NK-92 (cell line): Measurements from ENCODE around the gene SRMS.

ENCODE experiments used
- DNase-seq: peaks from one replicate; lab custom pipeline; 2025; ENCODE audit not compliant: unreplicated experiment; lab: John Stamatoyannopoulos, UW

Gene SRMS

DNA sequence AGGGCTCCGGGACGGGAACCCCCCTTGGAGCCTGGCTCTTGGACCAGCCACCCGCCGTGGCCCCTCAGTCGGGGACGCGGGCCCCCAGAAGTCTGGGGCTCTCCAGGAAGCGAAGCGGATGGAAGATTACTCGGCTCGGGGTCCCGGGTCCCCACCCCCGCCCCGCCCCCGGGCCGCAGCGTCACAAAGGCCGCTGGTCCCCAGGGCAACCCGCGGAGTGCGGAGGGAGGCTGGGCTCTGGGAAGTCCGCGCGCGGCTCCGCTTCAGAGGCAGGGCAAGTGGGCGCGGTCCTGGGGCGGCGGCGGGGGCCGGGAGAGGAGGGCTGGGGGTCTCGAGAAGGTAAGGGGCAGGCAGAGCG lies 6.4 kb upstream of the SRMS start, which contains the start of gene FNDC11:
Gene FNDC11, plus strand, starts transcription at position 227 of the 358 bp plus-strand sequence. CDS start 1,505 bp downstream, outside the sequence.
- no peak for DNase-seq

GRCh38 chr20:63553251-63553932 lies 5.8 kb upstream of the SRMS start:
- peak; percentile 63 for DNase-seq

- DNase-seq: no peak
These were observed 5.1 kb upstream of the SRMS start for GRCh38 chr20:63552481-63553249.

DNA sequence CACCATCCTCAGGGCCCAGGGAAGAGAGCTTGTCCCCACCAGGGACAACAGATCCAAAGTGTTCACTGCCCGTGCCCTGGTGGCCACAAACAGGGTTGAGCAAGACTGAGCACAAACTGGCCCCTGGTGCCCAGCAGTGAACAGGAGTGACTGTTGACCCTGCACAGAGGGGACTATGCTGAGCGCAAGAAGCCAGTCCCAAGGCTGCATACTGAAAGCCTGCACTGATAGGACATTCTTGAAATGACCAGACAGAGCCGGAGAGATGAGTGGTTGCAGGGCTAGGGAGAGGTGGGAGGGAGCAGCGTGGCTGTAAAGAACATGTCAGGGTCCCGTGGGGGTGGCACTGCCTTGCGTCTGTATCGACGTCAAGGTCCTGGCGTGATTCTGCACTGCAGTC lies 3.5 kb upstream of the SRMS start:
- no peak for DNase-seq

- no peak for DNase-seq
These were observed 2.2 kb upstream of the SRMS start for GRCh38 chr20:63549679-63550282.

GRCh38 chr20:63549019-63549418 lies 1.5 kb upstream of the SRMS start:
- no peak for DNase-seq

DNA sequence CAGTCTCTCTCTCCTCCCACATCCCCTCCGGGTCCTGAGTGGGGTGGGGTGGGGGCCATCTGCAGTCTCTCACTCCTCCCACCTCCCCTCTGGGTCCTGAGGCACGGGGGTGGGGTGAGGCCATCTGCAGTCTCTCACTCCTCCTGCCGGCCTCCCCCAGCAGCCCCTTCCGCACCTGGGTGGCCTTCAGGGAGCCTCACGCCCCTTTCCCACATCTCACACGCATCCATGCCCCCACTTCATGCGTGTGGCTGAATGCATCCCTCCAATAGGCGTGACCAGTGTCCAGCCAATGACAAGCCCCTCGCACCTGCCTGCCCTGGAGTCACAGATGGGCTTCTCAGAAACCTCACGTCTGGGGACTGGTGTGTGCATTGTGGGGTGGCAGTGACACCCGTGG lies 993 bp upstream of the SRMS start:
- no peak for DNase-seq

DNA sequence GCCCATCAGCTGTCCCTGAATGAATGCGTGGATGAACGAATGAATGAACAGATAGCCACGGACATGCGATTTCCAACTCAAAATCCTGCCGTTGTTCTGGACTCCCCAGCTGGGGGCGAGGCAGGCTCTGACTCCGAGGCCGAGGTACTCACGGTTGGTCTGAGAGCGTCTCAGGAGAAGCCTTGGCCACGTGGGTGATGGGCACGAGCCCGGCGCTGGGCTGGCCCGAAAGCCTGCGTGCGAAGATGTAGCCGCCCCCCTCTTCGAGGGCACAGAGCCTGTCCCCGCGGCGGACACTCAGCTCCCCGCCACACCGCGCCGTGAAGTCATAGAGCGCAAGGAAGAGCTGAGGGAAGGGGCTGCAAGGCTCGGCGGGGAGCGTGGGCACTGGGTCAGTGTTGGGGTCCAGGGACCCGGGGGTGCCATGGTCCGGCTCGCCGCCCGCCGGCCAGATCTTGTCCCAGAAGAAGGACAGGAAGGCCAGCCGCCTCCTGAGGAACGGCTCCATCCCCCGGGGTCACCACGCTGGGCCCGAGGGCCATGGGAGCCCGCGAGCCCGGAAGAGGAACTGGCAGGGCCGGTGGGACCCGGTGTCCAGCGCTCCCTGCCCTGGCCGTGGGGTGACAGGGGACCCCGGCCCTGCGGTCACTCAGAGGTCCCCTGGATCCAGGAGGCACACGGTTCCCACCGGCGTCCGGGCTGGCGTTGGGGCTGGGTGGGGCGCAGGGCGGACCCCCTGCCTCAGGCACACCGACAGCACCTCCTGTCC lies 409 bp downstream of the SRMS start:
- DNase-seq: no peak

DNA sequence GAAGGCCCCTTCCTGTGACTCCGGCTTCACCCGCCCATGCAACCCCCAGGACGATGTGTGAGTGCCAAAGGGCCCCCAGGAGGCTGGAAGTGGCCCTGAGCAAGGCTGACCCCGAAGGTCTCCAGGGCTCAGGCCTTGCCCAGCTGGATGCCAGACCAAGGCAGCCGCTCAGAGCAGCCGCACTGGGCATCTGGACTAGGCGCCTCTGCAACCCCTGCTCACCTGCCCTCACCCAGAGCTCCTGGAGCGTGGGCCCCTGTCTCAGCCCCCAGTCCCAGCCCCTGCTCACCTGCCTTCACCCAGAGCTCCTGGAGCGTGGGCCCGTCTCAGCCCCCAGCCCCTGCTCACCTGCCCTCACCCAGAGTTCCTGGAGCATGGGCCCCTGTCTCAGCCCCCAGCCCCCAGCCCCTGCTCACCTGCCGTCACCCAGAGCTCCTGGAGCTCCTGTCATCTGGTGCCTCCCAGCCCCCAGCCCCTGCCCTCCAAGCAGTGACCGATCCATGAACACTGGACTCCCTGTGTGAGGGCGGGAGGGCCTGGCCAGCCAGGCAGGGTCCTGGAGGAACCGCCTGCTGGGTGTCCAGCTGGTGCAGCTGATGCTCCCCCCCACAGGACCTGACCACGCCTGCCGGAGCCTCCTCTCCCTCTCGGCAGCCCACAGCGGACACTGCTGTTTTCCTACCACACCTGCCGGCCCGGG lies 1.1 kb downstream of the SRMS start:
- no peak for DNase-seq

DNA sequence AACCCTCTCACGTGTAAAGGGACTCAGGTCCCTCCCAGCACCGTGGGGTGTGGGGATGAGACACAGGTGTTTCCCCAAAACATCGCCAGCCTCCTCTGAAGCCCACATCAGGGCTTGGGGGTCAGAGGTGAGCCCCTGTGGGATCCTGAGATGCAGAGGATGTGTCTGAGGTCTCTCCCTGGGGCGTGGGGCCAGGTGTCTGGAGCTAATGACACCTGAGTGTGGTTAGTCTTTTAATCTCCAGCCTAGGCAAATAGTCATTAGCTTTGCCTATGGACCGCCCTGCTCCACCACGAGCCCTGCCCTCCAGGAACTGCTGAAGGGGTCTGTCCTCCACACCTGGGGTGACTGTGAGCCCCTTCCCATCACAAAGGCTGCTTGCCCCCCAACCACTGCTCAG lies 1.7 kb downstream of the SRMS start:
- no peak for DNase-seq

DNA sequence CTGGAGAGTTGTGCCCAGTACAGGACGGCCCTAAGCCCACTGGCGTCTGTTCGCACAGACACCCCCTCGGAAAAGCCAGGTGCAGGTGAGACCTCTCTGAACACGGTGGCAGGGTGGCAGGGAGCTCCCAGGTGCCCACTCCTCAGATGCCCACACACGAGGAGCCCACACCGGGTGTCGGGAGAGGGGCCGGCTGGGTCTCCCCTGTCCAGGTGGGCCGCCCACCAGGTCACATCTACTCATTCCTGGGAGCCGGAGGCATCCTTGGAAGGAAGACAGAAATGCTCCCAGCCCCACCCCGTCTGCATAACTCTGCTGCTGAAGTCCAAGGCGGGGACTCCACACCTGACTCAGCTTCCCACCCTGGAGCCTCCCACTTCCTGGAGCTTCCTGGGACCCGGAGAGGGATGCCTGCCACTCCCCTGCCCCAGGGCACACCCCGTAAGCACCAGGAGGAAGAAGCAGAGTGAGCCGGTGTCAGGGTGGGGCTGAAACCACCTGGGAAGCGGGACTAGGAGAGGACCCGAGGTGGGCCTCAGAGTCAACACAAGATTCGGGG lies 2.5 kb downstream of the SRMS start:
- no peak for DNase-seq

DNA sequence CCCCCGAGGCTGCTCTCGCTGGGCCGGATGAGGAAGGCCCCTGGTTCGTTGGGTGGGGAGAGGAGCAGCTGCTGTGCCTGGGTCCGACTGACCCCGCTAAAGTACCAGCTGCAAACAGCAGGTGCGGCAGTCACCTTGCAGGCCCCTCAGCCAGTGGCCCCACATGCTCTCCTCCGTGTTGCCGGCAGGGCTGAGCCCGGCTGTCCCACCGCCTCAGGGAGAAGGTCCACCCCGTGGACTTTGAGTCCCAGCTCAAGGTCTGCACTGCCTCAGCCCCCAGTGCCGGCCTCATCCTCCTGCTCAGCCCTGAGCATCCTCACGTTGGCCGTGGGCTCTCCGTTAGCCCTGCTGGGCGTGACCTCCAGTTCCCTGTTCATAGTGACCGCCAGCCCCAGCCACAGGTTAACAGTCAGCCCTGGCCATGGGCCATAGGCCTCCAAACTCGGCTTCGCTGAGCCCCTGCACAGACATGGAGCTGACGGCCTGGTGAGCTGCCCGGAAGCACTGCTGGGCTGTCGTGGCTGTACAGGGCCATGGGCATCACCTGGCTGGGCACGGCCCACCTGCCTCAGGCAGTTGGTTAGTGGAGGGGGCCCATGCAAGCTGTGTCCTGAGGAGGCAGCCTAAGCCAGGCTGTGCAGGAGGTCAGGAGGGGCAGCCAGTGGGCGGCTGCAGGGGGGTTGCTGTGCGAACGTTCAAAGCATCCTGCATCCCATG lies 3.1 kb downstream of the SRMS start:
- DNase-seq: no peak

- no peak for DNase-seq
These were observed 3.8 kb downstream of the SRMS start for GRCh38 chr20:63543733-63544132.

DNA sequence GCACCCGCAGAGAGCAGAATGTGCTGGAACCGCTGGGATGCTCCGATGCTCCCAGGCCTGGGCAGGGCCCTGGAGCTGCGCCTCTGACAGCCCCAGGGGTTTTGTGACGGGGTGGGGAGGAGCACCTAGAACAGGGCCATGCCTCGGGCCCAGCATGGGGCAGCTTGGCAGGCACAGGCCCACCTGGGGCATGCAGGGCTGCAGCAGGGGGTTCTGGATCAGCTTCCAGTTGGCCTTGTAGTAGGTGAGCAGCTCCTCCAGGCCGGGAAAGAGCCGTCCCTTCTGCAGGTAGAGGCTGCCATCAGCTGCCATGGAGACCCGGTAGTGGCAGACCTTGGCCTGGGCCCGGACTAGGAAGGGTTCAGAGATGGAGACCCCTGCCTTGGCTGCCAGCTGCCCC lies 4.4 kb downstream of the SRMS start:
- DNase-seq: no peak

DNA sequence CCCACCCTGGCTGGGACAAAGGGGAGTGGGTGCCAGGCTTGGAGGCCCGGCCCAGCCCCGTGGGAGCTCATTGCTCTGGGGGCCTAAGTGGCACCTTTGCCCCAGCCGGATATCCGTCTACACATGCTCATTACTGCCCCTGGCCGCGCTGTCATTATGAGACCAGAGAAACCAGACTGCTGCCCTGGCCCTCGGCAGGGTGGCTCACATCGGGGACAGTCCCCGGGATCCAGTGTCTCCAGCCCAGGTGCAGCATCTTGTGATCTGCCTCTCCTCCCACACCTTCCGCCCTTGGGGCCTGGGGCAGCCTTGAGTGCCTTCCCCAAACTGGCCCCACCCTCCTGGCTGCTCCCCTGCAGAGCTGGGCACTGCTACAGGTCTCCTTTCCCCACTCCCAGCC lies 4.9 kb downstream of the SRMS start:
- no peak for DNase-seq

- DNase-seq: no peak
These were observed 5.5 kb downstream of the SRMS start for GRCh38 chr20:63542031-63542559.

DNA sequence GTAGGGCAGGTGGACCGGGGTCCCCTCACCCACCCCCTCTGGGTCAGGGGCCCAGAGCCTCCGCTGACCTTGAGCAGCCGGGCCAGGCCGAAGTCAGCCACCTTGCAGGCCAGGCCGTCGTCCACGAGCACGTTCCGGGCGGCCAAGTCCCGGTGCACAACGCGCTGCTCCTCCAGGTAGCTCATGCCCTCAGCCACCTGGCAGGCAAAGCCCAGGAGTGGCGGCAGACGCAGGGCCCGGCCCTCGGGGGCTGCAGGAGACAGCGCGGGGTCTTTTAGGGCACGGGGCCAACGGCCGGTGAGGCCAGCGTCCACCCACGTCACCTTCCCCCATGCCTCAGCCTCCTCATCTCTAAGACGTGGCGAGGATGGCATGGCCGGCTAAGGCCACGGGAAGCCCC lies 6.2 kb downstream of the SRMS start:
- DNase-seq: no peak

- DNase-seq: no peak
These were observed 6.9 kb downstream of the SRMS start for GRCh38 chr20:63540417-63541186.
